Cardiac muscle cell (in vitro differentiated cells and primary cell): Measurements from ENCODE around the gene FFAR2. TPM values are rescaled to one million over a fixed set of nuclear protein-coding genes. Genes with fewer than 3 reads are reported as not detected.

Experiments used
- DNase-seq, 2 donors: peaks; one replicate each; pipeline versions ENCODE4 v3.0.0 to v3.0.0-alpha.2; 2010 to 2017; ENCODE audit warnings: low read depth in 1 of 2, low spot score in 1 of 2
- H3K27ac ChIP-seq: fragments of 200-600 bp; sonication (generic); 2 replicates; pipeline ENCODE4 v1.5.1; 2016
- H3K27me3 ChIP-seq: fragments of 200-600 bp; sonication (generic); 2 replicates; pipeline ENCODE4 v1.6.0; 2016; ENCODE audit warnings: control low read depth
- H3K36me3 ChIP-seq: fragments of 200-600 bp; sonication (generic); 2 replicates; pipeline ENCODE4 v1.5.1; 2016; ENCODE audit warnings: control low read depth
- H3K4me1 ChIP-seq: fragments of 200-600 bp; sonication (generic); 2 replicates; pipeline ENCODE4 v1.8.1; 2017; ENCODE audit warnings: low read depth, mild to moderate bottlenecking, mixed run types
- H3K4me3 ChIP-seq: fragments of 200-600 bp; sonication (generic); 2 replicates; pipeline ENCODE4 v1.5.1; 2016; ENCODE audit warnings: mild to moderate bottlenecking
- H3K9me3 ChIP-seq: fragments of 200-600 bp; sonication (generic); 2 replicates; pipeline ENCODE4 v1.5.1; 2017; ENCODE audit warnings: low read depth, mild to moderate bottlenecking, control low read depth
- CTCF ChIP-seq: IDR thresholded peaks from 2 replicates; pipeline ENCODE4 v1.5.1; 2012; ENCODE audit warnings: low read depth, mild to moderate bottlenecking, low read length
- polyA plus RNA-seq: library from polyadenylated mRNA; unstranded; fragments of >200 nt; fragmentation: Nextera tagmentation; extraction: Ambion mirVana; gene quantifications from 2 replicates; pipeline ENCODE4 v1.2.1, GENCODE V29; 2016
- total RNA-seq: library from RNA; depleted of rRNA; stranded (reverse); fragments of >200 nt; gene quantifications from 2 replicates; pipeline ENCODE4 v1.2.3, GENCODE V29; 2016

FFAR2 gene
- total and polyA plus RNA-seq, 2 experiments from 2014 or later: not detected

GRCh38 chr19:35410487-35410886 is 37.6 kb upstream of the FFAR2 start:
- Histone ChIP-seq H3K4me1 (no peaks in the 10 kb centered on the region), H3K27me3 (peaks cover 5% of the 10 kb centered on the region), H3K27ac (no peak overlapping the region), H3K9me3 (no peaks in the 10 kb centered on the region), H3K4me3 (no peak overlapping the region), H3K36me3 (no peaks in the 10 kb centered on the region)
- DNase-seq: no peak
- TF ChIP-seq CTCF: no peak

GRCh38 chr19:35414442-35414841 is 33.6 kb upstream of the FFAR2 start:
- TF ChIP-seq CTCF: no peak
- H3K27me3 ChIP-seq: peaks cover 13% of the 10 kb centered on the region
- no peak for DNase-seq
- no peaks in the 10 kb centered on the region for H3K36me3 ChIP-seq
- H3K4me1 ChIP-seq: no peaks in the 10 kb centered on the region
- H3K9me3 ChIP-seq: no peaks in the 10 kb centered on the region
- H3K4me3 ChIP-seq: no peak overlapping the region
- H3K27ac ChIP-seq: no peak overlapping the region

GRCh38 chr19:35416331-35416730 is 31.7 kb upstream of the FFAR2 start:
- Histone ChIP-seq H3K4me1 (no peaks in the 10 kb centered on the region), H3K4me3 (no peak overlapping the region), H3K9me3 (no peaks in the 10 kb centered on the region), H3K27me3 (peaks cover 13% of the 10 kb centered on the region), H3K36me3 (no peaks in the 10 kb centered on the region), H3K27ac (no peak overlapping the region)
- no peak for DNase-seq
- TF ChIP-seq CTCF: no peak

GRCh38 chr19:35417278-35417677 is 30.8 kb upstream of the FFAR2 start:
- no peak for DNase-seq
- Histone ChIP-seq H3K36me3 (no peaks in the 10 kb centered on the region), H3K4me3 (no peak overlapping the region), H3K9me3 (no peaks in the 10 kb centered on the region), H3K4me1 (no peaks in the 10 kb centered on the region), H3K27ac (no peak overlapping the region), H3K27me3 (peaks cover 13% of the 10 kb centered on the region)
- TF ChIP-seq CTCF: no peak

GRCh38 chr19:35417713-35418534 is 30.1 kb upstream of the FFAR2 start:
- Histone ChIP-seq H3K4me3 (no peak overlapping the region), H3K27me3 (peaks cover 13% of the 10 kb centered on the region), H3K4me1 (no peaks in the 10 kb centered on the region), H3K9me3 (no peaks in the 10 kb centered on the region), H3K36me3 (no peaks in the 10 kb centered on the region), H3K27ac (no peak overlapping the region)
- DNase-seq: no peak
- no peak for TF ChIP-seq CTCF
